ENCODE results near the gene HAGHL.
"Not testable (repeated sequence)": the region's sequence is repeated elsewhere in the genome, so short reads cannot be mapped to it uniquely, and the experiment has no call there.

The HAGHL gene

GRCh38 chr16:747978-748746, 21.3 kb downstream of the HAGHL start:
- 92% methylated on average over 39 of the region's 39 CpGs for WGBS, 2 experiments
- no peaks in the 10 kb centered on the region for H3K36me3 ChIP-seq (ENCODE audit: control insufficient read depth, insufficient read depth, low read length)
- H3K27ac ChIP-seq (ENCODE audit: insufficient read depth, low read depth, low read length, poor library complexity, severe bottlenecking), result no peak overlapping the region
- peaks cover 13% of the 10 kb centered on the region for H3K4me1 ChIP-seq (ENCODE audit: control insufficient read depth, insufficient read depth, low read length)
- no peak overlapping the region for H3K4me3 ChIP-seq (ENCODE audit: insufficient read depth, low read depth, low read length)
- no peaks in the 10 kb centered on the region for H3K27me3 ChIP-seq (ENCODE audit: control insufficient read depth, insufficient read depth, low read length, poor library complexity, severe bottlenecking)
- H3K9me3 ChIP-seq (ENCODE audit: control insufficient read depth, low read length), result no peaks in the 10 kb centered on the region

- H3K4me1 ChIP-seq (ENCODE audit: control insufficient read depth, insufficient read depth, low read length), result peaks cover 13% of the 10 kb centered on the region
- H3K9me3 ChIP-seq (ENCODE audit: control insufficient read depth, low read length), result no peaks in the 10 kb centered on the region
- H3K4me3 ChIP-seq (ENCODE audit: insufficient read depth, low read depth, low read length), result no peak overlapping the region
- no peaks in the 10 kb centered on the region for H3K27me3 ChIP-seq (ENCODE audit: control insufficient read depth, insufficient read depth, low read length, poor library complexity, severe bottlenecking)
- H3K27ac ChIP-seq (ENCODE audit: insufficient read depth, low read depth, low read length, poor library complexity, severe bottlenecking), result no peak overlapping the region
- WGBS, 2 experiments, result 93 to 95% methylated on average over 6 of the region's 6 CpGs
- no peaks in the 10 kb centered on the region for H3K36me3 ChIP-seq (ENCODE audit: control insufficient read depth, insufficient read depth, low read length)
Observed at GRCh38 chr16:749010-749409, 22.1 kb downstream of the HAGHL start.

- Histone ChIP-seq H3K4me3 (ENCODE audit: insufficient read depth, low read depth, low read length) (no peak overlapping the region), H3K27ac (ENCODE audit: insufficient read depth, low read depth, low read length, poor library complexity, severe bottlenecking) (no peak overlapping the region)
- 83 to 87% methylated on average over 9 of the region's 9 CpGs for WGBS, 2 experiments
Observed at GRCh38 chr16:750485-750884, 23.6 kb downstream of the HAGHL start.

GRCh38 chr16:751152-752006, 24.5 kb downstream of the HAGHL start:
- WGBS, 2 experiments, result 63 to 69% methylated on average over 39 of the region's 39 CpGs
- Histone ChIP-seq H3K27ac (ENCODE audit: insufficient read depth, low read depth, low read length, poor library complexity, severe bottlenecking) (no peak overlapping the region), H3K36me3 (ENCODE audit: control insufficient read depth, insufficient read depth, low read length) (no peaks in the 10 kb centered on the region), H3K9me3 (ENCODE audit: control insufficient read depth, low read length) (no peaks in the 10 kb centered on the region), H3K4me3 (ENCODE audit: insufficient read depth, low read depth, low read length) (no peak overlapping the region), H3K4me1 (ENCODE audit: control insufficient read depth, insufficient read depth, low read length) (peaks cover 13% of the 10 kb centered on the region), H3K27me3 (ENCODE audit: control insufficient read depth, insufficient read depth, low read length, poor library complexity, severe bottlenecking) (no peaks in the 10 kb centered on the region)

More at GRCh38 chr16:750485-750884, 23.6 kb downstream of the HAGHL start:
- Histone ChIP-seq H3K27me3 (ENCODE audit: control insufficient read depth, insufficient read depth, low read length, poor library complexity, severe bottlenecking) (no peaks in the 10 kb centered on the region), H3K36me3 (ENCODE audit: control insufficient read depth, insufficient read depth, low read length) (no peaks in the 10 kb centered on the region), H3K9me3 (ENCODE audit: control insufficient read depth, low read length) (no peaks in the 10 kb centered on the region), H3K4me1 (ENCODE audit: control insufficient read depth, insufficient read depth, low read length) (peaks cover 13% of the 10 kb centered on the region)

DNA sequence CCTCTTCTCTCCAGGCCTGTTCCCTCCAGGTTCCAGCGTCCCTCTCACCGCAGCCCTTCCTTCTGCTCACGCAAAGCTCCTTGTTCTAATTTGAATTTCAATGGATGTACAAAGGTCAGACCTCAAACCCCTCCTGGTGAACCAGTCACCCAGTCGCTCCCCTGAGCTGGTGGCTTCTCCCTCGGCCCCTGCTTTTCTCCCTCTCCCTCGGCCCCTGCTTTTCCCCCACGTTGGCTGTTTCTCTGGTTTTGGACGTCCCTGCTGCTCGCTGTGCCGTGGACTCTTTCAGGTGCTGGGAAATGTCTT, 25.1 kb downstream of the HAGHL start:
- Histone ChIP-seq H3K27me3 (ENCODE audit: control insufficient read depth, insufficient read depth, low read length, poor library complexity, severe bottlenecking) (no peaks in the 10 kb centered on the region), H3K4me1 (ENCODE audit: control insufficient read depth, insufficient read depth, low read length) (peaks cover 13% of the 10 kb centered on the region), H3K27ac (ENCODE audit: insufficient read depth, low read depth, low read length, poor library complexity, severe bottlenecking) (no peak overlapping the region), H3K36me3 (ENCODE audit: control insufficient read depth, insufficient read depth, low read length) (no peaks in the 10 kb centered on the region), H3K9me3 (ENCODE audit: control insufficient read depth, low read length) (no peaks in the 10 kb centered on the region), H3K4me3 (ENCODE audit: insufficient read depth, low read depth, low read length) (no peak overlapping the region)
- WGBS, 2 experiments, result 10 to 15% methylated on average over 10 of the region's 10 CpGs

GRCh38 chr16:754121-754607, 27.3 kb downstream of the HAGHL start:
- H3K27ac ChIP-seq (ENCODE audit: insufficient read depth, low read depth, low read length, poor library complexity, severe bottlenecking); H3K27me3 ChIP-seq (ENCODE audit: control insufficient read depth, insufficient read depth, low read length, poor library complexity, severe bottlenecking); H3K36me3 ChIP-seq (ENCODE audit: control insufficient read depth, insufficient read depth, low read length); H3K4me3 ChIP-seq (ENCODE audit: insufficient read depth, low read depth, low read length); H3K9me3 ChIP-seq (ENCODE audit: control insufficient read depth, low read length): not testable (repeated sequence)
- 91 to 92% methylated on average over 11 of the region's 11 CpGs for WGBS, 2 experiments
- peaks cover 13% of the 10 kb centered on the region for H3K4me1 ChIP-seq (ENCODE audit: control insufficient read depth, insufficient read depth, low read length)

GRCh38 chr16:754656-755055, 27.8 kb downstream of the HAGHL start:
- 82 to 84% methylated on average over 11 of the region's 11 CpGs for WGBS, 2 experiments
- Histone ChIP-seq H3K4me1 (ENCODE audit: control insufficient read depth, insufficient read depth, low read length) (peaks cover 13% of the 10 kb centered on the region), H3K4me3 (ENCODE audit: insufficient read depth, low read depth, low read length) (no peak overlapping the region), H3K27me3 (ENCODE audit: control insufficient read depth, insufficient read depth, low read length, poor library complexity, severe bottlenecking) (no peaks in the 10 kb centered on the region), H3K36me3 (ENCODE audit: control insufficient read depth, insufficient read depth, low read length) (no peaks in the 10 kb centered on the region), H3K27ac (ENCODE audit: insufficient read depth, low read depth, low read length, poor library complexity, severe bottlenecking) (no peak overlapping the region), H3K9me3 (ENCODE audit: control insufficient read depth, low read length) (no peaks in the 10 kb centered on the region)

GRCh38 chr16:756428-756827, 29.5 kb downstream of the HAGHL start:
- H3K36me3 ChIP-seq (ENCODE audit: control insufficient read depth, insufficient read depth, low read length), result no peaks in the 10 kb centered on the region
- WGBS, 2 experiments, result 96% methylated on average over 5 of the region's 5 CpGs
- no peak overlapping the region for H3K4me3 ChIP-seq (ENCODE audit: insufficient read depth, low read depth, low read length)
- H3K27ac ChIP-seq (ENCODE audit: insufficient read depth, low read depth, low read length, poor library complexity, severe bottlenecking), result no peak overlapping the region
- no peaks in the 10 kb centered on the region for H3K27me3 ChIP-seq (ENCODE audit: control insufficient read depth, insufficient read depth, low read length, poor library complexity, severe bottlenecking)
- peaks cover 11% of the 10 kb centered on the region for H3K4me1 ChIP-seq (ENCODE audit: control insufficient read depth, insufficient read depth, low read length)
- H3K9me3 ChIP-seq (ENCODE audit: control insufficient read depth, low read length), result no peaks in the 10 kb centered on the region

GRCh38 chr16:759110-759910, 32.4 kb downstream of the HAGHL start:
- Histone ChIP-seq H3K9me3 (ENCODE audit: control insufficient read depth, low read length) (no peaks in the 10 kb centered on the region), H3K4me1 (ENCODE audit: control insufficient read depth, insufficient read depth, low read length) (peaks cover 3% of the 10 kb centered on the region), H3K36me3 (ENCODE audit: control insufficient read depth, insufficient read depth, low read length) (no peaks in the 10 kb centered on the region), H3K27ac (ENCODE audit: insufficient read depth, low read depth, low read length, poor library complexity, severe bottlenecking) (no peak overlapping the region), H3K27me3 (ENCODE audit: control insufficient read depth, insufficient read depth, low read length, poor library complexity, severe bottlenecking) (no peaks in the 10 kb centered on the region), H3K4me3 (ENCODE audit: insufficient read depth, low read depth, low read length) (no peak overlapping the region)
- WGBS, 2 experiments, result 91 to 92% methylated on average over 34 of the region's 34 CpGs

- WGBS, 2 experiments, result 91 to 94% methylated on average over 15 of the region's 15 CpGs
- Histone ChIP-seq H3K27me3 (ENCODE audit: control insufficient read depth, insufficient read depth, low read length, poor library complexity, severe bottlenecking) (no peaks in the 10 kb centered on the region), H3K27ac (ENCODE audit: insufficient read depth, low read depth, low read length, poor library complexity, severe bottlenecking) (no peak overlapping the region), H3K4me3 (ENCODE audit: insufficient read depth, low read depth, low read length) (no peak overlapping the region), H3K9me3 (ENCODE audit: control insufficient read depth, low read length) (no peaks in the 10 kb centered on the region), H3K36me3 (ENCODE audit: control insufficient read depth, insufficient read depth, low read length) (no peaks in the 10 kb centered on the region), H3K4me1 (ENCODE audit: control insufficient read depth, insufficient read depth, low read length) (peaks cover 3% of the 10 kb centered on the region)
Observed at GRCh38 chr16:760065-760464, 33.2 kb downstream of the HAGHL start.
